NCI-H2171 treated with DMSO at 0.1 percent for 48 hours (cell line): ENCODE results near the gene SLC2A14.
"Not testable (repeated sequence)": the region's sequence is repeated elsewhere in the genome, so short reads cannot be mapped to it uniquely, and the experiment has no call there.

Experiments
- DNase-seq: peaks from one replicate; lab custom pipeline; 2025; lab: John Stamatoyannopoulos, UW

The SLC2A14 gene

GRCh38 chr12:7872566-7873319 is at the start of gene SLC2A14:
Gene SLC2A14 (minus strand): TSS chr12:7872915. CDS start chr12:7869880, 3,035 bp downstream.
- DNase-seq = no peak

- not testable (repeated sequence) for DNase-seq
Observed at GRCh38 chr12:7921181-7921580, 48.5 kb upstream of the SLC2A14 start.

DNA sequence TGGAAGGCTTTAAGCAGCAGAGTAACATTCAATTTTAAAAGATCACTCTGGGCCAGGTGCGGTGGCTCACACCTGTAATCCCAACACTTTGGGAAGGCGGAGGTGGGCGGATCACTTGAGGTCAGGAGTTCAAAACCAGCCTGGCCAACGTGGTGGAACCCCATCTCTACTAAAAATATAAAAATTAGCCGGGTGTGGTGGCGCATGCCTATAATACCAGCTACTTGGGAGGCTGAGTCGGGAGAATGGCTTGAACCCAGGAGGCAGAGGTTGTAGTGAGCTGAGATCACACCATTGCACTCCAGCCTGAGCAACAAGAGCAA is 45.5 kb upstream of the SLC2A14 start:
- DNase-seq = not testable (repeated sequence)

DNA sequence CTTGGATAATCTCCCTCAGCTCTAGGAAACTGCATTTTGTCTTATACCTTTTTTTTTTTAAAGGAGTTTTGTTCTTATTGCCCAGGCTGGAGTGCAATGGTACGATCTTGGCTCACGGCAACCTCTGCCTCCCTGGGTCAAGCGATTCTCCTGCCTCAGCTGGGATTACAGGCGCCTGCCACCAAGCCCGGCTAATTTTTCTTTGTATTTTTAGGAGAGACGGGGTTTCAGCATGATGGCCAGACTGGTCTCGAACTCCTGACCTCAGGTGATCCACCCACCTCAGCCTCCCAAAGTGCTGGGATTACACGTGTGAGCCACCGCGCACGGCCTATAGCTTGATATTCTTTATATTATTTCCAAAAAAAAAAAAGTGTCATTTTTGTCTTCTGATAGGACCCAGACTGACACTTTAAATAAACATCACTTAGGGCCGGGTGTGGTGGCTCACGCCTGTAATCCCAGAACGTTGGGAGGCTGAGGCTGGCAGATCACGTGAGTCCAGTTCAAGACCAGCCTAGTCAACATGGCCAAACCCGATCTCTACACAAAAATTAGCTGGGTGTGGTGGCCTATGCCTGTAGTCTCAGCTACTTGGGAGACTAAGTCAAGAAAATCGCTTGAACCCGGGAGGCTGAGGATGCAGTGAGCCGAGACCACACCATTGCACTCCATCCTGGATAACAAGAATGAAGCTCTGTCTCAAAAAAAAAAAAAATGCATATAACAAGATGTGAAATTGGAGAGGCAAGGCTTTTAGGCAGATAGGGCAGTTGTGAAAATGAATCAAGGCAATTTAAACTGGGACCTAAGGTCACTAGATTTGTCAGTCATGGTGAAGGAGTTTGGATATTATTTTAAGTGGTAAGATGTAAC is 44.9 kb upstream of the SLC2A14 start:
- DNase-seq = no peak

GRCh38 chr12:7916936-7917335 is 44.2 kb upstream of the SLC2A14 start:
- DNase-seq = no peak

DNA sequence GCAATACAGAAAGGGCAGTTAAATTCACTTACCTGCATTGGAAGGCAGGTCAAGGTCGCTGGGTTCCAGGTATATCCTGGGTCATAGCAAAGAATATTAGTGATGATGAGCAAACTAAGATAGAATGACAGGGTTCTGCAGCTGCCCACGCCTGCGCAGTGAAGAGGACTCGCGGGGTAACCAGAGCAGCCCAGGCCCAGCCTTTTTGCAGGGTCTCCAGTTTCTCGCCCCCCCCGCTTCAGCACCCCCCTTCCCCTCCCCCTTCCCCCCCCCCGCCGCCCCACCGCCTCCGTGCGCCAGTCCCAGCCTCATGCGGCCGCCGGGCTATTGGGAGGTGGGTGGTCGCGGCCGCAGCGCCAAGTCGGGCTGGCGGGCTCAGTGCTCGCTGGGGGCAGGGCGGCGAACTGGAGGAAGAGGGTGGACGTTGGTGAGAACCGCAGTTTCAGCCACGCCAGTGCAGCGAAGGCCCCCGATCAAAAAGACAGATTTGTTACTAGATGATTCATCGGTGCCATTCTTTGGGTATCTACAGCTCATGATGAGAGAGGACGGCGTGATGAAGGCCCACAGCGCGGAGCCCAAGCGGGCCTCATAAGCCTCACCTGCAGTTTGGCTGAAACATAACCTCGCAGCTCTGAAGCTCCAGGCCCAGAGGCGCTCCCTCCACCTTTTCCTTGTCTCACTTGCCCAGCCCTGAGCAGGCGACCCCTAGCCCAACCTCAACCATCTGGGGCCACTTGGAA is 43.1 kb upstream of the SLC2A14 start:
- peak; percentile 87 for DNase-seq

GRCh38 chr12:7910106-7910505 is 37.4 kb upstream of the SLC2A14 start:
- DNase-seq = not testable (repeated sequence)

DNA sequence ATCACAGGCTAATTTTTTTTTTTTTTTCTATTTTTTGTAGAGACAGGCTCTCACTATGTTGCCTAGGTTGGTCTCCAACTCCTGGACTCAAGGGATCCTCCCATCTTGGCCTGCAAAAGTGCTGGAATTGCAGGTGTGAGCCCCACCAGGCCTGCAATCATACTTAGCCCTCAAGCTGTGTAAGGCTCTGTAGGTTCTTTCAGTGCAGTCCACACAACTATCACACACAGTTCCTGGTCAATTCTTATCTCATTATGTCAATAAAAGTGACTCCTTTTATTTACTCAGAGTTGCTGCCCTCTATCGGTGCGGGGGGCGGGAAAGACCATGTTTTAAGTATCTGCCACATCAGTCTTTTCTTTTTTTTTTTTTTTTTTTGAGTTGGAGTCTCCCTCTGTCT is 34.3 kb upstream of the SLC2A14 start:
- DNase-seq = peak; percentile 56

DNA sequence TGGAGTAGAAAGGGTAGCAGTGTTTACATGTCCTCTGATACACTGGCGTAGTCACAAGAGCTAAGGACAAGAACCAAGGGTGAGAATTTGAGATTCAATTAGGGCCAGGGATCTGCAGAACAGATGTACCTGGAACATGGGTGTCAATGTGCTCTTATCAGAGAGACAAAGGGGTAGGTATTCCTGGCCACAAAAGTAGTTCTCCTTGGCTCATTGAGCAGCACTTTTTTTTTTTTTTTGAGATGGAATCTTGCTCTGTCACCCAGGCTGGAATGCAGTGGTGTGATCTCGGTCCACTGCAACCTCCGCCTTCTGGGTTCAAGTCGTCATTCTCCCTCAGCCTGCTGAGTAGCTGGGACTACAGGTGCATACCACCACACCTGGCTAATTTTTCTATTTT is 33.6 kb upstream of the SLC2A14 start:
- DNase-seq = peak; percentile 74

- DNase-seq = peak; percentile 90
Observed at GRCh38 chr12:7905600-7906125, 32.9 kb upstream of the SLC2A14 start.

- DNase-seq = peak; percentile 91
Observed at GRCh38 chr12:7905071-7905470, 32.4 kb upstream of the SLC2A14 start.

DNA sequence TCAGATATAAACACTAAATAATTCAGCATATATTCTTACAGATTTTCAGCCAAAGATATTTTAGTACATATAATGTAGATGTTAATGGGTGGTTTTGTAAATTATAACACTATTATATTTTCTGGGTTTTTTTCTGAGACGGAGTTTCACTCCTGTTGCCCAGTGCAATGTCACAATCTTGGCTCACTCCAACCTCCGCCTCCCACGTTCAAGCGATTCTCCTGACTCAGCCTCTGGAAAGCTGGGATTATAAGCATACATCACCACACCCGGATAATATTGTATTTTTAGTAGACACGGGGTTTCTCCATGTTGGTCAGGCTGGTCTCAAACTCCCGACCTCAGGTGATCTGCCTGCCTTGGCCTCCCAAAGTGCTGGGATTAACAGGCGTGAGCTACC is 29.7 kb upstream of the SLC2A14 start:
- DNase-seq = not testable (repeated sequence)

- DNase-seq = no peak
Observed at GRCh38 chr12:7899755-7900154, 27.0 kb upstream of the SLC2A14 start.

DNA sequence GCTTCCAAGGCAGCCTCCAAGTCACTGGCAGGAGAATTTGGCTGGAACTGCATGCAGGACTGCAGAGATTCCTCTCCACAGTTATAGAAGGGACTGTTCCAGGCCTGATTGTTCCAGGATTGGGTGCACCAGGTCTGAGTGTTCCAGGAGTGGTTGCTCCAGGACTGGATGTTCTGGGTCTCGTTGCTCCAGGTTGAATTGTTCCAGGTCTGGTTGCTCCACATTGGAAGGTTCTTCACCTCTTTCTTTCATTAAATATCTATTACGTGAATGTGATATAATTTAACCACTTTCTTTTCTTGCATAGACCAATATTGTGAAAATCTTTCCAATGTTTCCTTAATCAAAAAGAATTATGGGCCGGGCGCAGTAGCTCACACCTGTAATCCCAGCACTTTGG is 24.0 kb upstream of the SLC2A14 start:
- not testable (repeated sequence) for DNase-seq

- no peak for DNase-seq
Observed at GRCh38 chr12:7892186-7892980, 19.7 kb upstream of the SLC2A14 start.

DNA sequence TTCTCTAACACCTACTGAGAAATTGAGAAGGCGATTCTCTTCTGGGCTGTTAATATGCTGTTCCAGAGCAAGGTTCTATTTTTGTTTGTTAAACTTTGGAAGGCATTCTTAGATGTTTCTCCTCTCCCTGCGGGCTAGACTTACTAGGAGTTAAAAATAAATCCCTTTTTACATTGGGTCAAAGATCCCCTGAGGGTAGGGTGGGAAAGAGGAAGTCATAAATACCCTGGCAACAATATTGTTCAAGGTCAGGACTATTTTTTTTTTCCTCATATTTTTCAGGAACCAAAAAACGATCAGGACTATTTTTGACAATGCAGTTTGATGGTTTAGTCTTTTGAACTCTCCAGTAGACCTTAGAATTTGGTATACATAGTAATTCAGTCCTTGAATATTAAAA is 12.0 kb upstream of the SLC2A14 start:
- DNase-seq = no peak

DNA sequence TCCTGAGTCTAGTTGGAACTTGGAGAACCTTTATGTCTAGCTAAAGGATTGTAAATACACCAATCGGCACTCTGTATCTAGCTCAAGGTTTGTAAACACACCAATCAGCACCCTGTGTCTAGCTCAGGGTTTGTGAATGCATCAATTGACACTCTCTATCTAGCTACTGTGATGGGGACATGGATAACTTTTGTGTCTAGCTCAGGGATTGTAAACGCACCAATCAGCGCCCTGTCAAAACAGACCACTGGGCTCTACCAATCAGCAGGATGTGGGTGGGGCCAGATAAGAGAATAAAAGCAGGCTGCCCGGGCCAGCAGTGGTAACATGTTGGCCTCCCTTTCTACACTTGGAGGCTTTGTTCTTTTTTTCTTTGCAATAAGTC is 9.0 kb upstream of the SLC2A14 start:
- not testable (repeated sequence) for DNase-seq

- not testable (repeated sequence) for DNase-seq
Observed at GRCh38 chr12:7880952-7881735, 8.4 kb upstream of the SLC2A14 start.

GRCh38 chr12:7879246-7879645 is 6.5 kb upstream of the SLC2A14 start:
- no peak for DNase-seq

- DNase-seq = no peak
Observed at GRCh38 chr12:7877420-7877819, 4.7 kb upstream of the SLC2A14 start.

- DNase-seq = no peak
Observed at GRCh38 chr12:7870335-7870734, 2.4 kb downstream of the SLC2A14 start.
